Hepatocyte (in vitro differentiated cells): Measurements from ENCODE around the gene MACROD2. TPM values are rescaled to one million over a fixed set of nuclear protein-coding genes. Genes with fewer than 3 reads are reported as not detected.

ENCODE experiments used
- DNase-seq: peaks from one replicate; pipeline ENCODE4 v3.0.0-alpha.2; 2016; ENCODE audit warnings: low spot score
- H2AFZ ChIP-seq: fragments of 200-600 bp; sonication (generic); 2 replicates; pipeline ENCODE4 v1.6.0; 2016; ENCODE audit warnings: antibody characterized with exemption, mild to moderate bottlenecking
- H3K27ac ChIP-seq: fragments of 200-600 bp; sonication (generic); 2 replicates; pipeline ENCODE4 v1.5.1; 2016; ENCODE audit warnings: mild to moderate bottlenecking
- H3K27me3 ChIP-seq: fragments of 200-600 bp; sonication (generic); 2 replicates; pipeline ENCODE4 v1.6.1; 2016
- H3K36me3 ChIP-seq: fragments of 200-600 bp; sonication (generic); replicated peaks from 2 replicates; pipeline ENCODE4 v1.5.1; 2016; ENCODE audit warnings: low read depth; ENCODE audit not compliant: insufficient read depth
- H3K4me1 ChIP-seq: fragments of 200-600 bp; sonication (generic); 2 replicates; pipeline ENCODE4 v1.5.1; 2016; ENCODE audit warnings: mild to moderate bottlenecking, moderate library complexity; ENCODE audit not compliant: insufficient read depth
- H3K4me2 ChIP-seq: fragments of 200-600 bp; sonication (generic); 2 replicates; pipeline ENCODE4 v1.6.0; 2016
- H3K4me3 ChIP-seq: fragments of 200-600 bp; sonication (generic); 2 replicates; pipeline ENCODE4 v1.5.1; 2016; ENCODE audit warnings: mild to moderate bottlenecking
- H3K79me2 ChIP-seq: fragments of 200-600 bp; sonication (generic); 2 replicates; pipeline ENCODE4 v1.6.0; 2017; ENCODE audit warnings: mild to moderate bottlenecking
- H3K9me2 ChIP-seq: fragments of 200-600 bp; sonication (generic); replicated peaks from 2 replicates; pipeline ENCODE4 v1.6.0; 2017; ENCODE audit warnings: mild to moderate bottlenecking; ENCODE audit not compliant: insufficient read depth
- H3K9me3 ChIP-seq: fragments of 200-600 bp; sonication (generic); 2 replicates; pipeline ENCODE4 v1.5.1; 2016; ENCODE audit warnings: low read depth, mild to moderate bottlenecking
- H4K20me1 ChIP-seq: fragments of 200-600 bp; sonication (generic); 2 replicates; pipeline ENCODE4 v1.6.0; 2016; ENCODE audit warnings: mild to moderate bottlenecking; ENCODE audit not compliant: insufficient read depth, poor library complexity, severe bottlenecking
- CTCF ChIP-seq: fragments of 200-600 bp; sonication (generic); IDR thresholded peaks from 2 replicates; pipeline ENCODE4 v1.5.1; 2016; ENCODE audit warnings: antibody characterized with exemption, mild to moderate bottlenecking; ENCODE audit not compliant: poor library complexity
- EZH2 ChIP-seq: fragments of 200-600 bp; sonication (generic); IDR thresholded peaks from 2 replicates; pipeline ENCODE4 v1.6.1; 2016; ENCODE audit warnings: antibody characterized with exemption, mild to moderate bottlenecking, borderline replicate concordance
- EZH2phosphoT487 ChIP-seq: fragments of 200-600 bp; sonication (generic); IDR thresholded peaks from one replicate; pipeline ENCODE4 v1.6.1; 2018; ENCODE audit warnings: antibody characterized with exemption, mild to moderate bottlenecking, low read depth, moderate library complexity; ENCODE audit not compliant: unreplicated experiment, severe bottlenecking
- WGBS: methylation state at CpG from one replicate; pipeline ENCODE4 v1.1.6; 2016; ENCODE audit warnings: low lambda C conversion rate; ENCODE audit errors: missing lambda C conversion rate; 5-methylcytosine and 5-hydroxymethylcytosine counted together
- polyA plus RNA-seq: library from polyadenylated mRNA; unstranded; fragments of >200 nt; fragmentation: Nextera tagmentation; extraction: Ambion mirVana; gene quantifications from 2 replicates; pipeline ENCODE4 v1.2.1, GENCODE V29; 2016
- total RNA-seq: library from RNA; depleted of rRNA; stranded (reverse); fragments of >200 nt; gene quantifications from 2 replicates; pipeline ENCODE4 v1.2.3, GENCODE V29; 2014

Gene MACROD2
- total and polyA plus RNA-seq, 2 experiments from 2014 or later = 2.4 to 3.1 TPM

- TF ChIP-seq EZH2 (no peak), EZH2phosphoT487 (no peak), CTCF (no peak)
- Histone ChIP-seq H3K4me3 (no peak overlapping the region), H3K27ac (no peak overlapping the region), H4K20me1 (no peaks in the 10 kb centered on the region), H3K9me2 (no peaks in the 10 kb centered on the region), H3K27me3 (no peaks in the 10 kb centered on the region), H3K4me1 (peaks cover 6% of the 10 kb centered on the region), H3K9me3 (no peaks in the 10 kb centered on the region), H3K79me2 (no peaks in the 10 kb centered on the region), H3K36me3 (no peaks in the 10 kb centered on the region), H2AFZ (no peak overlapping the region), H3K4me2 (no peak overlapping the region)
- DNase-seq = no peak
- 81% methylated on average over 1 of the region's 1 CpG for WGBS
Measured at GRCh38 chr20:14098261-14098660, 102.9 kb downstream of the MACROD2 start.

- Histone ChIP-seq H2AFZ (no peak overlapping the region), H3K27ac (no peak overlapping the region), H3K4me3 (no peak overlapping the region), H3K79me2 (no peaks in the 10 kb centered on the region), H3K9me3 (no peaks in the 10 kb centered on the region), H3K4me2 (no peak overlapping the region), H3K36me3 (no peaks in the 10 kb centered on the region), H3K4me1 (no peaks in the 10 kb centered on the region), H3K9me2 (no peaks in the 10 kb centered on the region), H4K20me1 (no peaks in the 10 kb centered on the region), H3K27me3 (peaks cover 7% of the 10 kb centered on the region)
- WGBS = 80% methylated on average over 3 of the region's 3 CpGs
- DNase-seq = no peak
- TF ChIP-seq EZH2 = no peak
- TF ChIP-seq EZH2phosphoT487 = no peak
- no peak for TF ChIP-seq CTCF
Measured at GRCh38 chr20:14113416-14113815, 118.1 kb downstream of the MACROD2 start.

GRCh38 chr20:14114065-14114704 lies 118.9 kb downstream of the MACROD2 start:
- H3K9me3 ChIP-seq = no peaks in the 10 kb centered on the region
- H3K36me3 ChIP-seq = no peaks in the 10 kb centered on the region
- WGBS = 81% methylated on average over 3 of the region's 3 CpGs
- no peaks in the 10 kb centered on the region for H4K20me1 ChIP-seq
- H3K4me3 ChIP-seq = no peak overlapping the region
- DNase-seq = no peak
- no peak overlapping the region for H3K27ac ChIP-seq
- H3K4me1 ChIP-seq = no peaks in the 10 kb centered on the region
- no peak overlapping the region for H2AFZ ChIP-seq
- H3K27me3 ChIP-seq = peaks cover 7% of the 10 kb centered on the region
- H3K4me2 ChIP-seq = no peak overlapping the region
- no peaks in the 10 kb centered on the region for H3K9me2 ChIP-seq
- TF ChIP-seq EZH2phosphoT487 = no peak
- TF ChIP-seq CTCF = no peak
- no peak for TF ChIP-seq EZH2
- no peaks in the 10 kb centered on the region for H3K79me2 ChIP-seq

DNA sequence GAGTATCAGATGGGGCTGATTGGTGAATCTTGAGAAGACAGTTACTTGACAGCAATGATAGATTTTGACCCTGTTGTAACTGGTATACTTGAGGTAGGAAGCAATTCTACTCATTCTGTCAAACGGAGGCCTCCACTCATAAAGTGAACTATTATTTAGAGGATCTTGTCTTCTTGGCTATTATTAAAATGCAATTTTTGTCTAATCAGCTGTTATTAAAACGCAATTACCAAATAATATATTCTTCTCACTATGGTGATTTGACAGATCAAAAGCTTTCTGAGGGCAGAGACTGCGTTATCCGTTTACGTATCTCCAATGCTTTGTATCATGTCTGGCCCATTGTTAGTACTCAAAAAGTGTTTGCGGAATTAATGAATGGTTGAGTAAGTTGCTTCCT lies 120.7 kb downstream of the MACROD2 start:
- TF ChIP-seq EZH2 = no peak
- TF ChIP-seq CTCF = no peak
- TF ChIP-seq EZH2phosphoT487 = no peak
- no peak for DNase-seq
- H3K27me3 ChIP-seq = peaks cover 7% of the 10 kb centered on the region
- H3K79me2 ChIP-seq = no peaks in the 10 kb centered on the region
- no peak overlapping the region for H3K4me3 ChIP-seq
- no peak overlapping the region for H3K27ac ChIP-seq
- no peaks in the 10 kb centered on the region for H4K20me1 ChIP-seq
- H3K9me3 ChIP-seq = no peaks in the 10 kb centered on the region
- WGBS = 94% methylated on average over 6 of the region's 6 CpGs
- H3K9me2 ChIP-seq = no peaks in the 10 kb centered on the region
- no peak overlapping the region for H2AFZ ChIP-seq
- H3K4me1 ChIP-seq = no peaks in the 10 kb centered on the region
- no peak overlapping the region for H3K4me2 ChIP-seq
- no peaks in the 10 kb centered on the region for H3K36me3 ChIP-seq
